Upper lobe of left lung (tissue), 6 donors: ENCODE data around the gene RNF166. TPM values are rescaled to one million over a fixed set of nuclear protein-coding genes. Genes with fewer than 3 reads are reported as not detected.

Source experiments
- ATAC-seq, 2 donors: fragments of 200-7000 bp; cut with Tn5 transposase; one replicate each; pipeline ENCODE4 v1.9.1; 2022; ENCODE audit warnings: mild to moderate bottlenecking in 2 of 2, moderate library complexity in 2 of 2; ENCODE audit not compliant: low FRiP score in 2 of 2
- DNase-seq, 2 donors: peaks; one replicate each; pipeline ENCODE4 v3.0.0-alpha.2; 2019 to 2020
- H3K27ac ChIP-seq, 4 donors: fragments of 200-600 bp; sonication (generic); one replicate each; pipeline ENCODE4 v1.5.1; 2016 to 2019
- H3K27me3 ChIP-seq, 4 donors: fragments of 200-600 bp; sonication (generic); one replicate each; pipeline ENCODE4 v1.5.1; 2017 to 2019
- H3K36me3 ChIP-seq, 4 donors: fragments of 200-600 bp; sonication (generic); one replicate each; pipeline ENCODE4 v1.5.1; 2016 to 2019
- H3K4me1 ChIP-seq, 4 donors: fragments of 200-600 bp; sonication (generic); one replicate each; pipeline ENCODE4 v1.5.1; 2018 to 2019
- H3K4me3 ChIP-seq, 4 donors: fragments of 200-600 bp; sonication (generic); one replicate each; pipeline ENCODE4 v1.5.1; 2017 to 2019; ENCODE audit warnings: mild to moderate bottlenecking in 2 of 4, moderate library complexity in 1 of 4
- H3K9me3 ChIP-seq, 4 donors: fragments of 200-600 bp; sonication (generic); one replicate each; pipeline ENCODE4 v1.5.1; 2018 to 2019
- EP300 ChIP-seq, 4 donors: sonication (generic); formaldehyde crosslinking; IDR thresholded peaks; one replicate each; pipeline ENCODE4 v1.5.1; 2017; ENCODE audit warnings: antibody characterized with exemption in 4 of 4, control low read depth in 2 of 4
- POLR2A ChIP-seq, 4 donors: fragments of 450-650 bp; IDR thresholded peaks; one replicate each; pipeline ENCODE4 v1.5.1; 2016 to 2017; ENCODE audit warnings: antibody characterized with exemption in 4 of 4, mild to moderate bottlenecking in 2 of 4
- POLR2AphosphoS5 ChIP-seq, 2 donors: sonication (generic); formaldehyde crosslinking; IDR thresholded peaks; one replicate each; pipeline ENCODE4 v1.5.1; 2017; ENCODE audit warnings: antibody characterized with exemption in 2 of 2
- WGBS, 2 donors: methylation state at CpG; one replicate each; pipeline ENCODE4 v1.1.5; 2017 to 2018; 5-methylcytosine and 5-hydroxymethylcytosine counted together
- total RNA-seq, 6 donors: library from RNA; depleted of rRNA in 4 of 6; stranded (reverse); fragments of >200 nt in 4 of 6; gene quantifications; one replicate each; pipeline versions ENCODE4 v1.1.0 to v1.2.1, GENCODE V29; 2016 to 2021
- TF ChIP-seq, protein P1 (sequence below), 6 experiments: fragments of 450-650 bp in 4 of 6; fragments of 200-600 bp in 2 of 6; sonication (generic) in 2 of 6; IDR thresholded peaks; one replicate each; pipeline ENCODE4 v1.5.1; 2016 to 2019; ENCODE audit warnings: antibody characterized with exemption in 6 of 6
- donor health status: DM: no; HTN: no; CAD: no; lungs with moderate emphysema.
- donor health status: DM: no; HTN: yes; CAD: no; lungs with severe emphysema.

The RNF166 gene
- total RNA-seq, 6 donors from 2014 or later: 23.2 to 101 (median 64.6) TPM

DNA sequence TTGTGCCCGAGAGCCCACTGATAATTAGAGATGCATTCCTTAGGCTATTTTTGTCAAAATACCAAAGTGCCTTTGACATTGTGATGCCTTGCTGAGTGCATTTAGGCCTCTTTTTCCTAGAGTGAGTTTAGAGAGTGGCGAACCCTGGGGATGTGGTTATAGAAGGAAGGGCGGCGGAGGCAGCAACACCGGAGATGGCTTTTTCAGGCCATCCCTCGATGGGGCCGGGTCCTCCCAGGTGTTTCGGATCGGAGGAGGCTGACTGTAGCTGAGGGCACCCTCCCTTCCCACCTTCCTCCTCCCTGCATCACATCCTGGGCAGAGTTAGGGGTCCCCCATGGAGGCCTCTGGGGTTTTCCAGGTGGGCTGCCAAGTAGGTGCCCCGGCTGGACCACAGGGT lies 13.3 kb downstream of the RNF166 start:
- TF ChIP-seq POLR2AphosphoS5 (IDR thresholded peaks at IDR 0.05) (no peak), EP300 (IDR thresholded peaks at IDR 0.05) (no peak), POLR2A (IDR thresholded peaks at IDR 0.05) (no peak)
- TF ChIP-seq, protein P1, sequence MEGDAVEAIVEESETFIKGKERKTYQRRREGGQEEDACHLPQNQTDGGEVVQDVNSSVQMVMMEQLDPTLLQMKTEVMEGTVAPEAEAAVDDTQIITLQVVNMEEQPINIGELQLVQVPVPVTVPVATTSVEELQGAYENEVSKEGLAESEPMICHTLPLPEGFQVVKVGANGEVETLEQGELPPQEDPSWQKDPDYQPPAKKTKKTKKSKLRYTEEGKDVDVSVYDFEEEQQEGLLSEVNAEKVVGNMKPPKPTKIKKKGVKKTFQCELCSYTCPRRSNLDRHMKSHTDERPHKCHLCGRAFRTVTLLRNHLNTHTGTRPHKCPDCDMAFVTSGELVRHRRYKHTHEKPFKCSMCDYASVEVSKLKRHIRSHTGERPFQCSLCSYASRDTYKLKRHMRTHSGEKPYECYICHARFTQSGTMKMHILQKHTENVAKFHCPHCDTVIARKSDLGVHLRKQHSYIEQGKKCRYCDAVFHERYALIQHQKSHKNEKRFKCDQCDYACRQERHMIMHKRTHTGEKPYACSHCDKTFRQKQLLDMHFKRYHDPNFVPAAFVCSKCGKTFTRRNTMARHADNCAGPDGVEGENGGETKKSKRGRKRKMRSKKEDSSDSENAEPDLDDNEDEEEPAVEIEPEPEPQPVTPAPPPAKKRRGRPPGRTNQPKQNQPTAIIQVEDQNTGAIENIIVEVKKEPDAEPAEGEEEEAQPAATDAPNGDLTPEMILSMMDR (IDR thresholded peaks at IDR 0.05): no peak
- H3K4me3 ChIP-seq: no peak overlapping the region
- no peak overlapping the region for H3K27ac ChIP-seq
- H3K9me3 ChIP-seq: no peaks in the 10 kb centered on the region
- H3K36me3 ChIP-seq: peaks cover 6 to 21% (median 17%) of the 10 kb centered on the region in 4 donors
- ATAC-seq (no peak), DNase-seq (no peak)
- no peaks in the 10 kb centered on the region for H3K27me3 ChIP-seq
- H3K4me1 ChIP-seq: peaks cover 0 to 30% (median 5%) of the 10 kb centered on the region in 4 donors
- 80 to 82% methylated on average over 9 to 10 of the region's 10 CpGs for WGBS, 2 donors

DNA sequence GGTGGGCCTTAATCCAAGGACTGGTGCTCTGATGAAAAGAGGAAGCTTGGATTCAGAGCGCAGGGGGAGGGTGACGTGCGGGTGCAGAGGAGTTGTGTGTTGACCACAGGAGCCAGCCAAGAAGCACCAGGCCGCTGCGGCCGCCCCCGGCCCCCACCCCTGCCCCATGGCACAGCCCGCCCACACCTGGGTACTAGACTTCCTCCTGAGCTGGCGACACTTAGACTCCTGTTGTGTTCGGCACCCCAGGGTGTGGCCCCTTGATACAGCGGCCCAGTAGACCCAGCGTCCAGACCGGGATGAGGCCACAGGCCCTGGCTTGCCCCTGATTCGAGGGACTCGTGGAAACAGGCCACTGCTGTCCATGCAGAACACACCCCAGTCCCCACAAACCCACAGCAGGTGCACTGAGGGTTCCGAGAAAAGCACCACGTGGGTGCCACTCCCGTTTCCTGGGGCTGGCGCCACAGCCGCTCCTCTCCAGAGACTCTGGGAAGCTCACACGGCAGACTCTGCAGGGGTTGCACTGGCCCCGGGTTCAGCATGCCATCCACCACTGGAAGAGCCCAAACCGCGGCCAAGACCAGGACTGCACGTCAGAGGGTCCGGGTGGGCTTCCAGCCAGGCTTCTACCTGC lies 14.2 kb downstream of the RNF166 start:
- Histone ChIP-seq H3K9me3 (no peaks in the 10 kb centered on the region), H3K27ac (peak overlapping the region in 2 of 4 donors; percentile 26 to 48), H3K4me1 (peaks cover under 1 to 23% (median 2%) of the 10 kb centered on the region in 4 donors), H3K36me3 (peaks cover 0 to 13% (median 9%) of the 10 kb centered on the region in 4 donors), H3K4me3 (no peak overlapping the region), H3K27me3 (no peaks in the 10 kb centered on the region)
- TF ChIP-seq, protein P1 (IDR thresholded peaks at IDR 0.05): no peak
- TF ChIP-seq POLR2AphosphoS5 (IDR thresholded peaks at IDR 0.05): no peak
- no peak for TF ChIP-seq EP300 (IDR thresholded peaks at IDR 0.05)
- TF ChIP-seq POLR2A (IDR thresholded peaks at IDR 0.05): no peak
- DNase-seq (peak; percentile 75 to 89), ATAC-seq (peak; percentile 36 to 56)
- WGBS, 2 donors: 64% methylated on average over 10 to 25 of the region's 26 CpGs

DNA sequence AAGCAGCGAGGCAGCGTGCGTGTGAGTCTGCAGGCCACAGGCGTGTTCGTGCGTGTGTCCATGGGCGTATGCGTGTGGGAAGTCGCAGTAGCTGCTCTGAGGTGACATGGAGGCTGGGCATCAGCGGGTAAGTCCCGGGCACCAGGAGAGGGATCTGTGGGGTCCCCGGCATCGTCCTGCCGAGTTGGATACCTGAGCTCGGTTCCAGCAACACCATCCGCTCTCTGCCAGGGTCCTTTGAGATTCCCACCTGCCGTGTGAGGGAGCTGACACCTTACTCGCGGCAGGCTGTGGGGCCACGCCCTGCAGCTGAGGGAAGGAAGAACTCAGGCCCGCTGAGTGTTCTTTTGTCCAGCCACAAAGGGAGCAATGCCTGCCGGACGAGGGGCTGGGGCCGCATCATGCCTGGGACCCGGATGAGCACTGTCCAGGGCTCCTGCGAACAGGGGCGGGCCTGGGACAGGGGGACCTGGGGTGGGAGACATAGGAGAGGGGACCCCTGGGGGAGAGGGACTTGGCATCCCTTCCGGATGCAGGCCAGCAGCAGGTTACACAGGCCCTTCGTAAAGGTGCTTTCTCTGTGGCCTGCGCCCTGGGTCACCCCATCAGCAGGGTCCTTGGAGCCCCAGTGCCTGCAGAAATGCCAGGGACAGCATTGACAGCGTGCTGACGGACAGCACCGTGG lies 14.9 kb downstream of the RNF166 start:
- TF ChIP-seq POLR2A (IDR thresholded peaks at IDR 0.05): no peak
- TF ChIP-seq, protein P1 (IDR thresholded peaks at IDR 0.05): no peak
- no peak for TF ChIP-seq EP300 (IDR thresholded peaks at IDR 0.05)
- TF ChIP-seq POLR2AphosphoS5 (IDR thresholded peaks at IDR 0.05): no peak
- no peak for ATAC-seq
- peak in 1 of 2 donors; percentile 70 for DNase-seq
- Histone ChIP-seq H3K27ac (peak overlapping the region in 1 of 4 donors; percentile 22), H3K27me3 (no peaks in the 10 kb centered on the region), H3K4me3 (no peak overlapping the region), H3K36me3 (peaks cover 0 to 5% (median 2%) of the 10 kb centered on the region in 4 donors), H3K4me1 (peaks cover 6 to 29% (median 9%) of the 10 kb centered on the region in 4 donors), H3K9me3 (no peaks in the 10 kb centered on the region)
- WGBS, 2 donors: 83 to 87% methylated on average over 16 to 33 of the region's 33 CpGs

DNA sequence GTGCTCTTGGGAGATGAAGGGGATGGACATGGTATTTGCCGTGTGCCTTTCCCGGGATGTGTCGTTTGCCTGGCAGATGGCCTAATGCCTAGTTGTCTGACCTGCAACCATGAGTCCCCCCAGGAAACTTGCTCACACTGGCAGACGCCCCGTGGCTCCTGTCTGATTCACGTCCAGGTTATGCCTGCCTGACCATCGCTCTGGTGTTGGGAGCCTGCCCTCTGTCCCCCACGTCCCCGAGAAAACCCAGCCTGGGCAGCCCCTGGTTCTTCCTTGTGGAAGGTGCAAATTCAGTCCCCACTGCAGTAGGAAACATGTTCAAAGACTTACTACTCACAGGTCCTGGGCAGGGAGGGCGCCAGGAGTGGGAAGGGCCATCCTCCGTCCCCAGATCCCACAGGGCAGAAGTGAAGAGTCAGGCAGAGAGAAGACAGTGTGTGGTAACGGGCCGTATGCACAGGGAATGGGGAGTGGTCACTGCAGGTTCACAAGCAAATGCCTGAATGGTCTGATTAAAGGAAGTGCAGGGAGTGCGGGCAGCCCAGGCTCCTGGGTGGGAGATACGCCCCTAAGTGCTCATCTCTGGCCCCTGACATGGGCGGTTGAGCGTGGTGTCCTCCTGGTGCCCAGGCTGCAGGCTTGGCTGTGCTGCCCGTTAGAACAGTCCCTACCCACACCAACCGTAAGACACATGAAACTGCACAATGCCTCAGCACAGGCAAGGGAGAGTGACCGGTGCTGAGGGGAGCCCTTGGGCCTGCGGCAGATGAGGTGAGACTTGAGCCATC lies 15.7 kb downstream of the RNF166 start:
- no peak overlapping the region for H3K27ac ChIP-seq
- H3K4me1 ChIP-seq: peaks cover 13 to 37% (median 17%) of the 10 kb centered on the region in 4 donors
- H3K27me3 ChIP-seq: peaks cover 0 to 3% (median 0%) of the 10 kb centered on the region in 4 donors
- ATAC-seq (no peak), DNase-seq (no peak)
- H3K4me3 ChIP-seq: no peak overlapping the region
- no peaks in the 10 kb centered on the region for H3K9me3 ChIP-seq
- no peaks in the 10 kb centered on the region for H3K36me3 ChIP-seq
- TF ChIP-seq POLR2AphosphoS5 (IDR thresholded peaks at IDR 0.05): no peak
- TF ChIP-seq POLR2A (IDR thresholded peaks at IDR 0.05): no peak
- 81 to 84% methylated on average over 12 to 20 of the region's 21 CpGs for WGBS, 2 donors
